A172 (cell line): ENCODE results near the gene CLP1. TPM values are rescaled to one million over a fixed set of nuclear protein-coding genes. Genes with fewer than 3 reads are reported as not detected.
"Not testable (repeated sequence)": the region's sequence is repeated elsewhere in the genome, so short reads cannot be mapped to it uniquely, and the experiment has no call there.

Source experiments
- DNase-seq: peaks from one replicate; pipeline ENCODE4 v3.0.0-alpha.2; 2015; ENCODE audit warnings: low spot score
- total RNA-seq: library from RNA; depleted of rRNA; stranded (reverse); fragments of >200 nt; shearing (Covaris generic); gene quantifications from 2 replicates; pipeline ENCODE4 v1.2.3, GENCODE V29; 2014; rRNA removed

Gene CLP1
- total RNA-seq, 1 experiment from 2014 or later, result 20.5 TPM

- no peak for DNase-seq
These were observed 6.4 kb downstream of the CLP1 start for GRCh38 chr11:57663975-57664374.

- DNase-seq, result peak; percentile 96
These were observed 9.7 kb downstream of the CLP1 start for GRCh38 chr11:57667117-57667735.

- DNase-seq, result peak; percentile 89
These were observed 10.3 kb downstream of the CLP1 start, which contains the start of gene ZDHHC5 for GRCh38 chr11:57667736-57668433. Gene ZDHHC5 (plus strand): TSS chr11:57668114. CDS start chr11:57673091, 4,977 bp downstream.

GRCh38 chr11:57668434-57668782, 10.8 kb downstream of the CLP1 start:
- DNase-seq, result no peak

- DNase-seq, result no peak
These were observed 16.7 kb downstream of the CLP1 start for GRCh38 chr11:57674251-57674650.

GRCh38 chr11:57675176-57675941, 17.8 kb downstream of the CLP1 start:
- DNase-seq, result no peak

- DNase-seq, result no peak
These were observed 21.8 kb downstream of the CLP1 start for GRCh38 chr11:57679396-57679795.

- peak; percentile 64 for DNase-seq
These were observed 23.0 kb downstream of the CLP1 start for GRCh38 chr11:57680552-57680874.

GRCh38 chr11:57681168-57681567, 23.6 kb downstream of the CLP1 start:
- DNase-seq, result no peak

- not testable (repeated sequence) for DNase-seq
These were observed 32.9 kb downstream of the CLP1 start for GRCh38 chr11:57690474-57690873.

- no peak for DNase-seq
These were observed 41.3 kb downstream of the CLP1 start for GRCh38 chr11:57698843-57699365.

GRCh38 chr11:57699813-57700212, 42.3 kb downstream of the CLP1 start:
- DNase-seq, result no peak

GRCh38 chr11:57700425-57700824, 42.9 kb downstream of the CLP1 start:
- no peak for DNase-seq

- DNase-seq, result no peak
These were observed 45.8 kb downstream of the CLP1 start for GRCh38 chr11:57703341-57703740.

- DNase-seq, result no peak
These were observed 47.4 kb downstream of the CLP1 start for GRCh38 chr11:57704932-57705331.

- not testable (repeated sequence) for DNase-seq
These were observed 47.9 kb downstream of the CLP1 start for GRCh38 chr11:57705432-57705831.

GRCh38 chr11:57709802-57710367, 52.3 kb downstream of the CLP1 start:
- no peak for DNase-seq

Other genes starting within 250 kb of the CLP1 start
- gene SLC43A3, start 230.6 kb upstream of the CLP1 start, total RNA-seq, result 18.4 and 20.5 TPM in 2 replicates
- gene RTN4RL2, start 197.2 kb upstream of the CLP1 start, total RNA-seq, result 0.64 and 1.6 TPM in 2 replicates
- 3.4 and 5.2 TPM in 2 replicates for gene SLC43A1, start 142.1 kb upstream of the CLP1 start, total RNA-seq
- gene TIMM10, start 127.0 kb upstream of the CLP1 start, total RNA-seq, result 59.7 and 95.9 TPM in 2 replicates
- not detected in 2 replicates for gene SMTNL1, start 120.2 kb upstream of the CLP1 start, total RNA-seq
- gene UBE2L6, start 90.1 kb upstream of the CLP1 start, total RNA-seq, result 52.5 and 69.6 TPM in 2 replicates
- 0.74 and 4.8 TPM in 2 replicates for gene SERPING1, start 60.1 kb upstream of the CLP1 start, total RNA-seq
- 0.60 and 1.4 TPM in 2 replicates for gene YPEL4, start 7.8 kb upstream of the CLP1 start, total RNA-seq
- 20.7 and 21.4 TPM in 2 replicates for gene ZDHHC5, start 10.4 kb downstream of the CLP1 start, total RNA-seq
- 21.2 and 30.4 TPM in 2 replicates for gene MED19, start 54.5 kb downstream of the CLP1 start, total RNA-seq
- 102 and 119 TPM in 2 replicates for gene TMX2, start 54.8 kb downstream of the CLP1 start, total RNA-seq
- gene SELENOH, start 83.7 kb downstream of the CLP1 start, total RNA-seq, result 235 and 274 TPM in 2 replicates
- not detected in 2 replicates for gene BTBD18, start 94.1 kb downstream of the CLP1 start, total RNA-seq
- 66.9 and 70.8 TPM in 2 replicates for gene CTNND1, start 104.0 kb downstream of the CLP1 start, total RNA-seq